GM12801 (cell line): Measurements from ENCODE around the gene GPX4.

Experiments used
- CTCF ChIP-seq: IDR thresholded peaks from one replicate; pipeline ENCODE4 v1.5.1; 2011; ENCODE audit warnings: control low read depth; ENCODE audit not compliant: insufficient read length; ENCODE audit errors: extremely low read depth

GPX4 gene

GRCh38 chr19:1105008-1105872, 1.4 kb downstream of the GPX4 start:
- no peak for TF ChIP-seq CTCF

DNA sequence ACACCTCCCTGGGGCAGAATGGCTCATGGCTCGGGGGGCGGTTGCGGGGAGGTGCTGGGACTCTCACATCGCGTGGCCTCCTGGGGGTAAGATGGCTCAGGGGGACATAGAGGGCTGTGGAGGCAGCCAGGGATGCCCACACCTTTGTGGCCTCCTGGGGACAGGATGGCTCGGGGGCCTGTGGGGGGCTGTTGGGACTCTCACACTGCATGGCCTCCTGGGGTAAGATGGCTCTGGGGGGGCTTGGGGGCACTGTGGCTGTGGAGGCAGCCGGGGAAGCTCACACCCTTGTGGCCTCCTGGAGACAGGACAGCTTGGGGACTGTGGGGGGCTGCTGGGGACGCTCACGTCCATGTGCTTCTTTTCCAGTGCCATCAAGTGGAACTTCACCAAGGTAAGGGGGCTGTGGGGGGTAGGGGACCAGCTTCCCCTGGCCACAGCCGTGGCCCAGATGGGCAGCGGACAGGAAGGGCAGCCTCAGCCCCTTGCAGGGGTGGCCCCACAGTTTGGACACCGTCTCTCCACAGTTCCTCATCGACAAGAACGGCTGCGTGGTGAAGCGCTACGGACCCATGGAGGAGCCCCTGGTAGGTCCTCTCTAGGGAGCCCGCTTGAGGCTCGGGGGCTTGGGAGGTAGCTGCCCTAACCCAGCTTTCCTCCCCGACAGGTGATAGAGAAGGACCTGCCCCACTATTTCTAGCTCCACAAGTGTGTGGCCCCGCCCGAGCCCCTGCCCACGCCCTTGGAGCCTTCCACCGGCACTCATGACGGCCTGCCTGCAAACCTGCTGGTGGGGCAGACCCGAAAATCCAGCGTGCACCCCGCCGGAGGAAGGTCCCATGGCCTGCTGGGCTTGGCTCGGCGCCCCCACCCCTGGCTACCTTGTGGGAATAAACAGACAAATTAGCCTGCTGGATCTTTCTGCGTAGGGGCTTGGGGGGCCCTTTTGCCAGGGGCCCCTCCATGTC, 2.4 kb downstream of the GPX4 start:
- no peak for TF ChIP-seq CTCF

DNA sequence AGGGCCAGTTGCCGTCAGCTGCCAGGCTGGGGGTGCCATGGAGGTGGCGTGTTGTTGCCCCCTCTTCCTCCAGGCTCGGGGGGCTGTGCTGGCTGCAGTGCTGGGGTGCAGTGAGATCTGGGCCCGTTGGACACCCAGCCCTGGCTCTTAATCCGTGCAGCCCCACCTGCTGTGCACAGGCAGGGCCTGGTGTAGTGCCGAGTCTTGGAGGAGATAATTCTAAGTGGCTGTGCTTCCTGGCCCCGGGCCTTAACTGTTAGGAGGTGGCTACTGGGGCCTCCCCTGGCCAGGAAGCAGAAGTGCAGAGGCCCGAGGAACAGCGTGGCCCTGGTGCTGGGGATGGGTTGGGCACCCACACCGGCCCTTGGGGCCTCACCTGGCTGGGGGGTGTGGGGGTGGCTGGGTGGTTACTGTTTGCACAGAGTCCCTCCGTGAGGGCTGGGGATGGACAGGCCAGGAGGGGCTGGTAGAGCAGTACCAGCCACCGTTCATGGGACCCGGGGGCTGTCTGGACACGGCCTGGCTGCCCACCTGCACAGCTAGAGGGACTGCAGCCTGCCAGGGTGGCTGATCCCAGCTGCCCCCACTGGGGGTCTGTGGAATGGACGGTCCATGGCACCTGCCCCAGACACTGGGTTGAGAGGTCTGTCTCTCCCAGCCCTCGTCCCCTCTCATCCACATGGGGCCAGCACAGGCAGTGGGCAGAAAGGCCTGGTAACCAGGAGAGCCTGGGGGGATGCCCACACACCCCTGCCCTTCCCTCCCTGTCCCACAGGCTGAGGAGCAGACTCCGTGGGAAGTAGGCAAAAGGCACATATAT, 3.3 kb downstream of the GPX4 start:
- no peak for TF ChIP-seq CTCF

DNA sequence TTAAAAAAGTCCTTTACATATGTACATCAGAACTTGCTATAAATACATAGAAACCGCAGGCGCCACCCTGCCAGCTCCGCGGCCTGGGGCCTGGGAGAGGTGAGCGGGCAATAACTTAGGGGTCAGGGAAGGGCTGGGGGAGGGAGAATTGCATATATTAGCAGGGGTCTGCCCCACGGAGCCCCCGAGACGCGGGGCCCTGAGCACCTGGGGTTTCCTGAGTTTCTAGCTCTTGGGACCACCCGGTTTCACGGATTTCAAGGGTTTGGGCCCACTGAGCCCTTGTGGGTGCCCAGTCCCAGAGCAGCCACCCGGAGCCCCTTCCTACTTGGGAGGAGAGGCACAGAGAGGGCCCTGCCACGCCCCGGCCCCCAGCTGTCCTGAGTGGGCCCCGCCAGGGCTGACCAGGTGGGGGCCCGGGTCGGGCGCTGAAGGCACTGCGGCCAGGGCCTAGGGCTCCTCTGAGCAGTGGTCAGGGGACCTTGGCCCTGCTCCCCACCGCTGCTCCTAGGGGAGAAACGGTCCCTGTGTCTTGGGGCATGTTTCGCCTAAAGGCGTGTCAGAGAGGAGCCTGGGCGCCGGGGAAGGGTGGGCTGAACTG, 4.0 kb downstream of the GPX4 start:
- TF ChIP-seq CTCF, result no peak

- no peak for TF ChIP-seq CTCF
Observed at GRCh38 chr19:1108291-1109031, 4.7 kb downstream of the GPX4 start.

DNA sequence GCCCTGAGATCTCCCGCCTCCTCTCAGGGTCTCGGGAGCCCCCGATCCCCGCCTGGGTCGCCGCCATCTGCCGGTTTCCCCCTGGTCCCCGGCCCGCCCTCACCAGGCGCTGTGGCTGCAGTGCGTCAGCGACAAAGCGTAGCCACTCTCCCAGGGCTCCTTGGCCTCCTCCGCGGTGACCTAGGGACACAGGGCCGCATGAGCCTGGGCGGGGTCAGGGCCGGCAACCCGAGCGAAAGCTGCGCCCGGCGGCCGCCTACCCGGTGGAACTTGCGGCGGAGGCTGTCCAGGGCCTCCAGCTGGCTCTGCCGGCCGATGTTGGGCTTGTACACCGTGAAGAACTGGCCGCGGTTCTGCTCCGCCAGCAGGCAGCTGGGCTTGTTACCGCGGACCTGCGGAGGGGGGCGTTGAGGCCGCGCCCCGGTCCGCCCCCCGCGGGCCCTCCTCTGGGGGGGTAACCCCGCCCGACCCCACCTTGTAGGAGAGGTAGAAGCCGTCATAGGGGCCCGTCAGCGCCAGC, 5.3 kb downstream of the GPX4 start:
- no peak for TF ChIP-seq CTCF
